A673 (cell line): ENCODE results near the gene RGS17.
"Not testable (repeated sequence)": the region's sequence is repeated elsewhere in the genome, so short reads cannot be mapped to it uniquely, and the experiment has no call there.

Experiments used
- CTCF ChIP-seq: fragments of 300-800, 200-600 bp; sonication (generic); conservative IDR thresholded peaks from 2 replicates; pipeline ENCODE4 v1.5.1; 2017; ENCODE audit warnings: low read depth, mild to moderate bottlenecking, antibody characterized with exemption, low read length, moderate library complexity, mixed read lengths
- EZH2 ChIP-seq: fragments of 200-600 bp; sonication (generic); IDR thresholded peaks from 2 replicates; pipeline ENCODE4 v1.6.1; 2017; ENCODE audit warnings: borderline replicate concordance, low read depth, mild to moderate bottlenecking, mixed read lengths, antibody characterized with exemption, low read length; ENCODE audit not compliant: poor library complexity, severe bottlenecking

GRCh38 chr6:153110612-153111011, 20.5 kb downstream of the RGS17 start:
- TF ChIP-seq CTCF, EZH2: not testable (repeated sequence)
